Thyroid gland (tissue), 4 donors: Measurements from ENCODE around the gene AGMO. TPM values are rescaled to one million over a fixed set of nuclear protein-coding genes. Genes with fewer than 3 reads are reported as not detected.

Source experiments
- DNase-seq, 2 donors: peaks; one replicate each; pipeline ENCODE4 v3.0.0-alpha.2; 2019
- H3K27ac ChIP-seq, 3 donors: fragments of 200-600 bp; sonication (generic); 1 replicate in 2 of 3; 2 replicates in 1 of 3; pipeline ENCODE4 v1.5.1; 2016 to 2019; ENCODE audit warnings: mild to moderate bottlenecking in 1 of 3, moderate library complexity in 1 of 3
- H3K27me3 ChIP-seq: fragments of 200-600 bp; sonication (generic); one replicate; pipeline ENCODE4 v1.5.1; 2019
- H3K36me3 ChIP-seq, 2 donors: fragments of 200-600 bp; sonication (generic); one replicate each; pipeline ENCODE4 v1.5.1; 2016 to 2019
- H3K4me1 ChIP-seq, 2 donors: fragments of 200-600 bp; sonication (generic); one replicate each; pipeline ENCODE4 v1.5.1; 2017 to 2019
- H3K4me3 ChIP-seq, 3 donors: fragments of 200-600 bp; sonication (generic); replicated peaks in 1 of 3; 1 replicate in 2 of 3; 2 replicates in 1 of 3; pipeline ENCODE4 v1.5.1; 2016; ENCODE audit warnings: mild to moderate bottlenecking in 1 of 3
- H3K9me3 ChIP-seq: fragments of 200-600 bp; sonication (generic); one replicate; pipeline ENCODE4 v1.5.1; 2017
- CTCF ChIP-seq, 6 experiments: fragments of 200-600 bp in 3 of 6; fragments of 450-650 bp in 3 of 6; sonication (generic) in 3 of 6; IDR thresholded peaks; one replicate each; pipeline ENCODE4 v1.5.1; 2016 to 2019; ENCODE audit warnings: antibody characterized with exemption in 6 of 6, mild to moderate bottlenecking in 2 of 6, inconsistent platforms in 1 of 6, moderate library complexity in 1 of 6
- POLR2A ChIP-seq, 2 donors: fragments of 450-650 bp; IDR thresholded peaks; one replicate each; pipeline ENCODE4 v1.6.1; 2017; ENCODE audit warnings: antibody characterized with exemption in 2 of 2, mild to moderate bottlenecking in 2 of 2, moderate library complexity in 1 of 2
- WGBS, 2 donors: methylation state at CpG; one replicate each; pipeline ENCODE4 v1.1.5; 2017; 5-methylcytosine and 5-hydroxymethylcytosine counted together
- intact Hi-C: fragments of 100-400 bp; cut with DNase I; formaldehyde crosslinking; loops from one replicate; pipeline ENCODE4 v1.15.1; 2023
- total RNA-seq, 4 donors: library from RNA; depleted of rRNA; stranded (reverse); fragments of >200 nt; gene quantifications; one replicate each; pipeline ENCODE4 v1.2.3, GENCODE V29; 2016

Gene AGMO
- total RNA-seq, 4 donors from 2014 or later: 0.83 to 2.0 (median 1.8) TPM

- intact Hi-C loops: no loop called here
- Histone ChIP-seq H3K27me3 (no peaks in the 10 kb centered on the region), H3K4me1 (no peaks in the 10 kb centered on the region), H3K36me3 (no peaks in the 10 kb centered on the region), H3K9me3 (no peaks in the 10 kb centered on the region), H3K27ac (no peak overlapping the region), H3K4me3 (no peak overlapping the region)
- DNase-seq: no peak
- 78 to 80% methylated on average over 7 of the region's 7 CpGs for WGBS, 2 donors
- TF ChIP-seq POLR2A (IDR thresholded peaks at IDR 0.05): no peak
- TF ChIP-seq CTCF (IDR thresholded peaks at IDR 0.05): no peak
Observed at GRCh38 chr7:15197042-15197977, 364.5 kb downstream of the AGMO start.

GRCh38 chr7:15178065-15178464 is 383.8 kb downstream of the AGMO start:
- no peak for TF ChIP-seq CTCF (IDR thresholded peaks at IDR 0.05)
- TF ChIP-seq POLR2A (IDR thresholded peaks at IDR 0.05): no peak
- WGBS, 2 donors: 89 to 95% methylated on average over 1 of the region's 1 CpG
- no peaks in the 10 kb centered on the region for H3K27me3 ChIP-seq
- no peaks in the 10 kb centered on the region for H3K9me3 ChIP-seq
- intact Hi-C loops: no loop called here
- H3K36me3 ChIP-seq: no peaks in the 10 kb centered on the region
- no peak overlapping the region for H3K4me3 ChIP-seq
- DNase-seq: no peak
- no peaks in the 10 kb centered on the region for H3K4me1 ChIP-seq
- H3K27ac ChIP-seq: no peak overlapping the region

- no peak for TF ChIP-seq POLR2A (IDR thresholded peaks at IDR 0.05)
- no peak for TF ChIP-seq CTCF (IDR thresholded peaks at IDR 0.05)
- WGBS, 2 donors: 58 to 67% methylated on average over 4 of the region's 4 CpGs
- Histone ChIP-seq H3K27ac (no peak overlapping the region), H3K27me3 (no peaks in the 10 kb centered on the region), H3K36me3 (no peaks in the 10 kb centered on the region), H3K4me3 (no peak overlapping the region), H3K4me1 (no peaks in the 10 kb centered on the region), H3K9me3 (no peaks in the 10 kb centered on the region)
- DNase-seq: no peak
- intact Hi-C loops: no loop called here
Observed at GRCh38 chr7:15176089-15176488, 385.7 kb downstream of the AGMO start.

- DNase-seq: no peak
- H3K36me3 ChIP-seq: no peaks in the 10 kb centered on the region
- H3K27me3 ChIP-seq: no peaks in the 10 kb centered on the region
- H3K4me1 ChIP-seq: no peaks in the 10 kb centered on the region
- no peak for TF ChIP-seq CTCF (IDR thresholded peaks at IDR 0.05)
- no peak for TF ChIP-seq POLR2A (IDR thresholded peaks at IDR 0.05)
- intact Hi-C loops: no loop called here
- WGBS, 2 donors: 63 to 86% methylated on average over 1 of the region's 1 CpG
- no peak overlapping the region for H3K4me3 ChIP-seq
- H3K27ac ChIP-seq: no peak overlapping the region
- H3K9me3 ChIP-seq: no peaks in the 10 kb centered on the region
Observed at GRCh38 chr7:15175152-15175551, 386.7 kb downstream of the AGMO start.

GRCh38 chr7:15174485-15174884 is 387.3 kb downstream of the AGMO start:
- H3K9me3 ChIP-seq: no peaks in the 10 kb centered on the region
- H3K4me3 ChIP-seq: no peak overlapping the region
- no peaks in the 10 kb centered on the region for H3K36me3 ChIP-seq
- DNase-seq: no peak
- intact Hi-C loops: no loop called here
- H3K27me3 ChIP-seq: no peaks in the 10 kb centered on the region
- H3K4me1 ChIP-seq: no peaks in the 10 kb centered on the region
- WGBS, 2 donors: 47 to 59% methylated on average over 1 of the region's 1 CpG
- H3K27ac ChIP-seq: no peak overlapping the region
- TF ChIP-seq POLR2A (IDR thresholded peaks at IDR 0.05) (no peak), CTCF (IDR thresholded peaks at IDR 0.05) (no peak)
